AG10803 (cell line): ENCODE results near the gene STUM.
"Not testable (repeated sequence)": the region's sequence is repeated elsewhere in the genome, so short reads cannot be mapped to it uniquely, and the experiment has no call there.

ENCODE experiments used
- DNase-seq: peaks from one replicate; pipeline ENCODE4 v3.0.0; 2010; ENCODE audit warnings: low read depth
- H3K4me3 ChIP-seq: 2 replicates; pipeline ENCODE4 v1.5.1; 2011; ENCODE audit warnings: mild to moderate bottlenecking, low read length, control low read depth
- TF ChIP-seq, protein P1 (sequence below): conservative IDR thresholded peaks from 2 replicates; pipeline ENCODE4 v1.5.1; 2011; ENCODE audit warnings: mild to moderate bottlenecking, low read length, control low read depth, inconsistent platforms

STUM gene

DNA sequence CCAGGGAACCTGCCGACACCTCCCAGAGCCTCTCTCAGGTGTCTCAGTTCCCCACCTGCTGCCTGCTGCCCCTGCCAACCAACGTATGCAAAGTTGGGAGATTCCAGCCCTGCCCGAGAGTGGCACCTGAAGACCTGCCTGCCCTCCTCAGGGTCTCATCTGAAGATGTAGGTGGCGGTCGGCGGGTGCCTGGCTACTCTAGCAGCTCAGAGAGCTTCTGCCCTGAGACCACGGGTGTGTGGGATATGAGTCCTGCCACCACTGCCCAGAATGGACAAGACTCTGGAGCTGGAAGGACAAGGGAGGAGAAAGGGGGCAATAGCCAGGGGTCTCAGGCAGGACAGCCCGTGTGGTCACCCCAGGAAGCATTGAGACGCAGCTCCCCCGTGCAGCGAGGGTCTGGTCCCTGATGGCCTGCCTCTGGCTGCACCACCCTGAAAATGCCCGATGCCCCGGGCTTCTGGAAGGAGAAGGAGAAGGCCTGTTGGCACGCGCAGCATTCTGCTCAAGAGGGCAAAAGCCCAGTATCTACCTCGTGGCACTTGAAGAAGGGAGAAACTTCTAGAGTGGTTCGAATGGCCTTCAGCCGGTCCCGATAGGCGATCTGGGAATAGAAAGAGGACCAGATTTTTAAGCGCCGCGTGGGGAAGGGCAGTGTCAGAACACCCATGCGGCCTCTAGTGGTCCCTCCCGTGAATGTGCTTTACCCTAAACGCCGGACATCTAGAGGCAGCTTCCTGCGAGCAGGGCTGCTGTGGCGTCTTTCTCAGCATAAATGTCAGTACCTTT is 88.8 kb downstream of the STUM start:
- DNase-seq = peak; percentile 52
- TF ChIP-seq, protein P1, sequence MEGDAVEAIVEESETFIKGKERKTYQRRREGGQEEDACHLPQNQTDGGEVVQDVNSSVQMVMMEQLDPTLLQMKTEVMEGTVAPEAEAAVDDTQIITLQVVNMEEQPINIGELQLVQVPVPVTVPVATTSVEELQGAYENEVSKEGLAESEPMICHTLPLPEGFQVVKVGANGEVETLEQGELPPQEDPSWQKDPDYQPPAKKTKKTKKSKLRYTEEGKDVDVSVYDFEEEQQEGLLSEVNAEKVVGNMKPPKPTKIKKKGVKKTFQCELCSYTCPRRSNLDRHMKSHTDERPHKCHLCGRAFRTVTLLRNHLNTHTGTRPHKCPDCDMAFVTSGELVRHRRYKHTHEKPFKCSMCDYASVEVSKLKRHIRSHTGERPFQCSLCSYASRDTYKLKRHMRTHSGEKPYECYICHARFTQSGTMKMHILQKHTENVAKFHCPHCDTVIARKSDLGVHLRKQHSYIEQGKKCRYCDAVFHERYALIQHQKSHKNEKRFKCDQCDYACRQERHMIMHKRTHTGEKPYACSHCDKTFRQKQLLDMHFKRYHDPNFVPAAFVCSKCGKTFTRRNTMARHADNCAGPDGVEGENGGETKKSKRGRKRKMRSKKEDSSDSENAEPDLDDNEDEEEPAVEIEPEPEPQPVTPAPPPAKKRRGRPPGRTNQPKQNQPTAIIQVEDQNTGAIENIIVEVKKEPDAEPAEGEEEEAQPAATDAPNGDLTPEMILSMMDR = peak; percentile 78
- no peak overlapping the region for H3K4me3 ChIP-seq

DNA sequence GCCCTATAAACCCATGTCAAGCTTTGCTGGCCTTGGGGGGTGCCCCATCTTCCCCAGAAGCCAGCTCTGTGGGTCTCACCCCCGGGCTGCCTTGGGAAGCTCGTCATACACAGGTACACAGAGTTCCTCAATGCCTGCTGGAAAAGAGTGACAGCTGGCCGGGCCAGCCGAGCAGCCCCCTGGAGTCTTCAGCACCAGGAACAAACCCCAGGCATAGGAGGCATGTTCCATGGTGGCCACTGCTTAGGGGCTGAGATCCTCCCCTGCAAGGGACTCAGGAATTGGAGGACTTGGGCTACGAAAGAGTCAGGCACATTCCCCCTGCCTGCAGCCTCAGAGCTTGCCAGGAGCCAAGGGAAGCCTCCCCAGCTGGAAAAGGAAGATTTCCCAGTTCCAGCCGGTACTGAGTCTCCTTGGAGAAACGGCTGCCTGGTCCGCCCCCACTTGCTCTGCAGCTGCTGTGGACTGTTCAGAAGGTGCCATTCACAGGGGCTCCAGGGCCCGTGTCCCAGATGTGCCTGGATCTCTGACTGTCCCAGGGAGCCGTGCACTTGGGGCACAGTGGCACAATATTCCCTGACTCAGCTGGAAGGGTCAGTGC is 89.5 kb downstream of the STUM start:
- no peak overlapping the region for H3K4me3 ChIP-seq
- no peak for DNase-seq
- TF ChIP-seq, protein P1 = no peak

DNA sequence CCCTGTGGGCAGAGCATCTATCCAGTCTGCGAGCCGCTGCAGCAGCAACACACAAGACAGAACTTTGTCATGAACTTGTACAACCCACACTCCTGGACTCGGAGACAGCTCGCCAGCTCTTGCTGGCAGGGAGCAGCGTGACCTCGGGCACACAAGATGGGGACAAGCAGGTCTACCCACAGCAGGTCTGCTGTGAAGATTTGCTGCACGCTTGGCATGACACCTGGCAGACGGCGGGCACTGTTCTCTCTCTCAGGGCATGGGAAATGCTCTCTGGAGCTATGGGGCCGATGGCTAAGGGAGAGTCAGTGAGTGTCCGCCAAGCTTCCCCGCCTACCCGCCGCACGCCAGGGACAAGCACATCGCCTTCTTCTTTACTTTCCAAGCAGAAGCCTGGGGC is 90.0 kb downstream of the STUM start:
- TF ChIP-seq, protein P1 = no peak

GRCh38 chr1:226639206-226639605 is 90.6 kb downstream of the STUM start:
- not testable (repeated sequence) for DNase-seq, H3K4me3 ChIP-seq

More for the DNA sequence above, 90.0 kb downstream of the STUM start:
- no peak overlapping the region for H3K4me3 ChIP-seq
- no peak for DNase-seq

GRCh38 chr1:226639631-226640061 is 91.1 kb downstream of the STUM start:
- DNase-seq = no peak
- TF ChIP-seq, protein P1 = no peak
- no peak overlapping the region for H3K4me3 ChIP-seq

GRCh38 chr1:226640321-226641136 is 92.0 kb downstream of the STUM start:
- no peak overlapping the region for H3K4me3 ChIP-seq
- TF ChIP-seq, protein P1 = no peak
- DNase-seq = no peak

GRCh38 chr1:226641671-226642231 is 93.2 kb downstream of the STUM start:
- TF ChIP-seq, protein P1 = no peak
- H3K4me3 ChIP-seq = no peak overlapping the region
- no peak for DNase-seq
